GM21515 (cell line): ENCODE results near the gene COL13A1.

Experiments
- ATAC-seq: cut with Tn5 transposase; IDR thresholded peaks from one replicate; pipeline ENCODE4 v1.9.1; 2021; ENCODE audit not compliant: unreplicated experiment

COL13A1 gene

DNA sequence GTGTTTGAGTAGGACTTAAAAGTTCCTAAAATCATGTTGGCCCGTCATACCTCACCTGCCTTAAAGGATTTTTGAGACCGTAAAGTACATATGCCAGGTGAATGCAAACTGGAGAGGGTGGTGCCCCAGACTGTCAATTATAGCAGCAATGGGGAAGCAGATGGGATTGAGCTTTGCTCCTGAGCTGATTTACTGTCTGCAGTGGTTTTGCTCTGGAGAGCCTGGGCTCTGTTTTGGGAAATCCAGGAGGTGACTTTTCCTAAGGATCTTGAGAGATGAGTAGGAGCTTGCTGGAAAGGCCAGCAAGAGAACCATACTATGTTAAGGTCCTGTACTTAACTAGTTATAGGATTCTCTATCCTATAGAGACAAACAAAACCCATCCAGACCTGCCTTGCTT, 43.0 kb downstream of the COL13A1 start:
- ATAC-seq, result no peak

GRCh38 chr10:69845574-69846292, 44.0 kb downstream of the COL13A1 start:
- ATAC-seq, result no peak

- no peak for ATAC-seq
Observed at GRCh38 chr10:69846293-69846921, 44.7 kb downstream of the COL13A1 start.

- no peak for ATAC-seq
Observed at GRCh38 chr10:69847458-69847857, 45.8 kb downstream of the COL13A1 start.

GRCh38 chr10:69847883-69848282, 46.2 kb downstream of the COL13A1 start:
- ATAC-seq, result no peak

GRCh38 chr10:69848454-69848853, 46.7 kb downstream of the COL13A1 start:
- no peak for ATAC-seq

DNA sequence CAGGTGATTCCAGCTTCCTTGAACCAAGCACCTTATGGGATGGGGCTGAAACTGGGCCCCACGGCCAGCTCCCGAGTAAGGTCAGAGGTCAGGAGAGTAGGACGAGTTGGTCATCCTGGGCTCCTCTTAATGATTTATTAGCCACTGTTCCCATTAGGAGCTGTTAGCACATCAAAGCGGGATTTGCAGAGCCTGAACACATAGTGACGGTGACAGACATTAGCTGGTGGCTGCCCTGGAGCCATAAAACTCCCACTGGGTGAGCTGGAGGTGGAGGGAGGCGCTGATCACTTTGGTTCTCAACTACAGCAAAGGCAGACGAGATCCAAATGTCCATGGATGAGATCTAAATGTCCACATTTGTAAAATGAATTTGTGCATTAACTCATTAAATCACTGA, 48.1 kb downstream of the COL13A1 start:
- no peak for ATAC-seq

- no peak for ATAC-seq
Observed at GRCh38 chr10:69850440-69850839, 48.7 kb downstream of the COL13A1 start.

GRCh38 chr10:69851306-69851705, 49.6 kb downstream of the COL13A1 start:
- no peak for ATAC-seq

DNA sequence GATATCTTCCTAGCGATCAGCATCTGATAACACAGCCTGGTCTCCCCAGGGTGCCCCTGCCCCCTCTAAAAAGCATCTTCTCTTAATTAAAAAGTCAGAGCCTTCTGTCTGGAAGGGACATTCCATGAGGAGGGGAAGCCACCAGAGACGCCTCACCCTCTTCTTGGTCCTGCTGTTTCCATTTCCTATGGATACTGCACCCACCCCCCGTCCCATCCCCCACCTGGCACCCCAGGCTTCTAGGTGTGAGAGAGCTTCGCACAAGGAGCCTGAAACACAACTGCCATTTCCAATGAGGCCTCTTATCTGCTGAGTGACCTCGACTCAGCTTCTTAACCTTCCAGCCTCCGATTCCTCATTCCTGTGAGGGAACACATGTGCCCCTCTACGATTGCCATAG, 51.4 kb downstream of the COL13A1 start:
- ATAC-seq, result no peak

DNA sequence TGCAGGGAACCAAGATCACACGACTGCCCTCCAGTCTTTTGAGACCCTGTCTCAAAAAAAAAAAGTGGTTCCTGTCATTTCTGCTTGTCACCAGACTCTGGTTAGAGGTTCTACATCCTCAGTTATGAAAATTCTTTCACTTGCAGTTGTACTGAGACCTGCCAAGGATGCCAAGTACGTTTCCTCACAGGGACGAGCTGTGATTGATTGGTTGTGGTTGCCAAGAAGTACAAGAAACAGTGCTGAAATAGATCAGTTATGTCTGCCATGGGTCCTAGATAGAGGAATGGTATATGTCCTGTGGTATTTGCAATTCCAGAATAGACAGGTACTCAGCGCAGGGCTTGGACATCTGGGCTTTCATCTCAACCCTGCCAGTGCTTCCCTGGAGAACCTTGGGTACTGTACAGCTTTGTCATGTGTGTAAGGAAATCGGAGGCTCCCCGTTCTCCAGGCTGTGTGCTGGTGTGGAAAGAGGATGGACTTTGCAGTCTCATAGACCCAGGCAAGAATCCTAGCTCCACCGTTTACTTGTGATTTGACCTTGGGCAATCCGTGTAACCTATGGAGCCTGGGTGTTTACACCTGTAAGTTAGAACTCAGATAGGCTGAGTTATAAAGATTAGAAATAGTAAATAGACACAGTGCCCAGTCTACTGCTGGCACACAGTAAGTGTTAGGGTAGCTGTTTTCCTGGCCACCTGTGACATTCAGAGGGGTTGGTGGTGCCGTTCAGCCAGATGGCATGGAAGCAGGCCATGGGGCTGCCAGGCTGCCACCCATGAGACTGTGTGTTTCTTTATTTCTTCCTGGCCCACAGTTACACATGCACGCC, 53.0 kb downstream of the COL13A1 start:
- no peak for ATAC-seq

DNA sequence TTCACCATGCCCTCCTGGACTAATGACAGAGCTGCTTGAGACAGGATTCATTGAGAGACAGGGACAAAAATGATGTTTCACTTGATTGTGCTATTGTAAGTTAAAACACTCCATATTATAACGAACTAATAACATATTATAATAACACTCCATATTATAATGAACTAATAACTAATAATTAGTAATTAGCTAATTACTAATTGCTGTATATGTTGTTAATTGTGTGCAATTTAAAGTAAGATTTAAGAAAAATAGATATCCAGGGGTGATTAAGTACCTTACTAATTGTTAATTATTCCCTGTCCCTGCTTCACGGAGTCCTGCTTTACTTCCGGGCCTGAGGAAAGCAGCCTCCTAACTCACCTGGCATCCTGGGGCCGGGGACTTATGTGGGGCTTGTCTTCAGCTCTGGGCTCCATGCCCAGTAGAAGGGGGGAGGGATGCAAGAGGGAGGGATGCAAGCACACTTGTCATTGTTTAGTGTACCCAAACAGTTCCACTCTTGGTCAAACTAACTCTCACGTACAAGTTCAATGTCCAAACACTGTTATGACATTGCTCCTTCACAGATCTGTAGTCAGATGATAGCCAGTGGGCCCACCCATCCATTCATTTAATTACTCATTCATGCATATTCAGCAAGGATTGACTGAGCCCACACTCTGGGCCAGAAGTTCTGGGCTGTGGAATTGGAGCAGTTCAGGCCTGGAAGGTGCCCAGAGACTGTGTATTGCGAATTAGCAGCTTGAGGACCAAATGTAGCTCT, 53.8 kb downstream of the COL13A1 start:
- no peak for ATAC-seq

DNA sequence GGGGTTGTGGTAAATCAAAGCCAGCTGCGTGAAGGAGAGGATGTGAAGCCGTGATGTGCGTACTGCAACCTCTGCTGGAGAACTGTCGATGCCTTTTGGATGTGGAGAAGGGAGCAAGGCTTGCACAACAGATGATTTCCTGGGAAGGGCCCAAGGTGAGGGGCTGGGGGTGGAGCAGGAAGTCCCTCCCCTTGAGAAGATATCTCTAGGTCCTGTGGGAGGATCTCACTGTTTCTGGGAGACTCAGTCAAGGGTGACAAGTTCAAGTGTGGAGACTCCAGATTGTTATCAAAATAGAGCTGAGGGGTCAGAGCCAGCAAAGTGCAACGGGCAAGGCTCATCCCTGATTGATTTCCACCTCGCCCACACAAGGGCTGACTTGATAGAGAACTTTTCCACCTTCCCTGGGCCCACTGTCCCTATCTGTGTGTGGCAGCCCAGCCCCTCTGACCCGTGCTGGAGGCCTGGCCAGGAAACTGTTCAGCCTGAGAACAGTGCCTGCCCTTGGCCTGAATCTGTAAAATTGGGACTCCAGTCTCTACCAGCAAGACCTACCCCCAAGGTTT, 55.0 kb downstream of the COL13A1 start:
- no peak for ATAC-seq

GRCh38 chr10:69858201-69858600, 56.5 kb downstream of the COL13A1 start:
- ATAC-seq, result no peak

- no peak for ATAC-seq
Observed at GRCh38 chr10:69860271-69860670, 58.6 kb downstream of the COL13A1 start.

- no peak for ATAC-seq
Observed at GRCh38 chr10:69861251-69862240, 59.8 kb downstream of the COL13A1 start.

GRCh38 chr10:69862882-69863530, 61.3 kb downstream of the COL13A1 start:
- ATAC-seq, result no peak

DNA sequence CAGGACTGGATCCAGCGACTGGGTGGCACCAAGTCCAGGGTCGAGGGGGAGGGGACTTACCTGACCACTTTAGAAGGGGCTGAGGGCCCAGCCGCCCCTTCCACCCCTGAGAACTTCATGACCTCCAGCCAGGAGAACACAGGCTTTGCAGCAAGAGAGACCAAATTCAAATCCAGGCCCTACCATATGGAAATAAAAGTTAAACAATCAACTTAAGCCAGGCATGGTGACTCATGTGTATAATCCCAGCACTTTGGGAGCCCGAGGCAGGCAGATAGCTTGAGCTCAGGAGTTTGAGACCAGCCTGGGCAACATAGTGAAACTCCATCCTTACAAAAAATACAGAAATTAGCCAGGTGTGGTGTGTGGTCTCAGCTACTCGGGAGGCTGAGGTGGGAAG, 61.9 kb downstream of the COL13A1 start:
- ATAC-seq, result no peak

GRCh38 chr10:69864321-69864720, 62.6 kb downstream of the COL13A1 start:
- no peak for ATAC-seq
